Coronary artery (tissue), 2 donors: ENCODE measurements around the gene IL1R2.

Experiments
- DNase-seq: peaks from one replicate; pipeline ENCODE4 v3.0.0-alpha.2; 2017; ENCODE audit warnings: low spot score
- H3K27ac ChIP-seq, 2 donors: fragments of 200-600 bp; sonication (generic); one replicate each; pipeline ENCODE4 v1.5.1; 2016 to 2019
- H3K4me3 ChIP-seq: fragments of 200-600 bp; sonication (generic); 2 replicates; pipeline ENCODE4 v1.5.1; 2016; ENCODE audit warnings: mild to moderate bottlenecking, moderate library complexity
- CTCF ChIP-seq: fragments of 200-600 bp; sonication (generic); IDR thresholded peaks from one replicate; pipeline ENCODE4 v1.5.1; 2019; ENCODE audit warnings: antibody characterized with exemption

The IL1R2 gene

GRCh38 chr2:102058293-102058833, 66.6 kb downstream of the IL1R2 start:
- Histone ChIP-seq H3K27ac (peak overlapping the region in 1 of 2 donors; percentile 53), H3K4me3 (no peak overlapping the region)
- no peak for DNase-seq
- no peak for TF ChIP-seq CTCF

GRCh38 chr2:102059151-102059550, 67.4 kb downstream of the IL1R2 start:
- DNase-seq = no peak
- no peak overlapping the region for H3K4me3 ChIP-seq
- H3K27ac ChIP-seq = peak overlapping the region in 1 of 2 donors; percentile 53
- TF ChIP-seq CTCF = no peak

GRCh38 chr2:102060047-102060446, 68.3 kb downstream of the IL1R2 start:
- no peak for TF ChIP-seq CTCF
- no peak overlapping the region for H3K27ac ChIP-seq
- H3K4me3 ChIP-seq = no peak overlapping the region
- no peak for DNase-seq

- DNase-seq = no peak
- H3K4me3 ChIP-seq = no peak overlapping the region
- no peak for TF ChIP-seq CTCF
- no peak overlapping the region for H3K27ac ChIP-seq
Observed at GRCh38 chr2:102060792-102061191, 69.0 kb downstream of the IL1R2 start.

- TF ChIP-seq CTCF = no peak
- Histone ChIP-seq H3K27ac (peak overlapping the region in 1 of 2 donors; percentile 18), H3K4me3 (no peak overlapping the region)
- DNase-seq = no peak
Observed at GRCh38 chr2:102061286-102061699, 69.5 kb downstream of the IL1R2 start.

GRCh38 chr2:102061962-102062795, 70.4 kb downstream of the IL1R2 start:
- Histone ChIP-seq H3K4me3 (no peak overlapping the region), H3K27ac (peak overlapping the region; percentile 91 to 95)
- no peak for TF ChIP-seq CTCF
- DNase-seq = no peak

- no peak for DNase-seq
- TF ChIP-seq CTCF = no peak
- no peak overlapping the region for H3K4me3 ChIP-seq
- peak overlapping the region; percentile 91 to 95 for H3K27ac ChIP-seq
Observed at GRCh38 chr2:102062802-102063201, 71.0 kb downstream of the IL1R2 start.
